ENCODE data around the gene DNAJC19.

DNA sequence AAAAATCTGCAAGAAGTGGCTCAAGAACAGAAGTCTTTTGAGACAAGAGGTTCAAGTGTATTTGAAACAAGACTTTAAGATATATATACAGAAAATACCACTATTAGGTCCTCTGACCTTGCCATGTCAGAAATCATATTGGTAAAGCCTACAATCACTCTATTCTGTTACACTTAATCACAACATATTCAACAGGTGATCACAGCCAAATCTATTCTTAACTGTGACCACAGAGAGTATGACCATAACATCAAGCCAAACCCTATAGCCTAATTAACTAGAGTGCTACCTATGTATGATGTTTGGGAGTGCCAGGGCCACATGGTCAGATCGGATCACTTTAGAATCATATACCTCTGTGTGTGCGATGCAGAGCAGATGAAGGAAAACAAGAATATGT lies 2.2 kb downstream of the DNAJC19 start:
- TF ChIP-seq EZH2 (IDR thresholded peaks at IDR 0.05; ENCODE audit: low read depth): no peak
- TF ChIP-seq, protein P1, sequence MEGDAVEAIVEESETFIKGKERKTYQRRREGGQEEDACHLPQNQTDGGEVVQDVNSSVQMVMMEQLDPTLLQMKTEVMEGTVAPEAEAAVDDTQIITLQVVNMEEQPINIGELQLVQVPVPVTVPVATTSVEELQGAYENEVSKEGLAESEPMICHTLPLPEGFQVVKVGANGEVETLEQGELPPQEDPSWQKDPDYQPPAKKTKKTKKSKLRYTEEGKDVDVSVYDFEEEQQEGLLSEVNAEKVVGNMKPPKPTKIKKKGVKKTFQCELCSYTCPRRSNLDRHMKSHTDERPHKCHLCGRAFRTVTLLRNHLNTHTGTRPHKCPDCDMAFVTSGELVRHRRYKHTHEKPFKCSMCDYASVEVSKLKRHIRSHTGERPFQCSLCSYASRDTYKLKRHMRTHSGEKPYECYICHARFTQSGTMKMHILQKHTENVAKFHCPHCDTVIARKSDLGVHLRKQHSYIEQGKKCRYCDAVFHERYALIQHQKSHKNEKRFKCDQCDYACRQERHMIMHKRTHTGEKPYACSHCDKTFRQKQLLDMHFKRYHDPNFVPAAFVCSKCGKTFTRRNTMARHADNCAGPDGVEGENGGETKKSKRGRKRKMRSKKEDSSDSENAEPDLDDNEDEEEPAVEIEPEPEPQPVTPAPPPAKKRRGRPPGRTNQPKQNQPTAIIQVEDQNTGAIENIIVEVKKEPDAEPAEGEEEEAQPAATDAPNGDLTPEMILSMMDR (conservative IDR thresholded peaks at IDR 0.05): no peak
